Osteoblast (primary cell): ENCODE measurements around the gene HS6ST1. TPM values are rescaled to one million over a fixed set of nuclear protein-coding genes. Genes with fewer than 3 reads are reported as not detected.
A peak's percentile ranks its signal among the peaks of the same experiment; 100 is the strongest.

Experiments used
- DNase-seq: peaks from one replicate; pipeline ENCODE4 v3.0.0; 2011; ENCODE audit warnings: low spot score, mixed read lengths; ENCODE audit not compliant: insufficient read length; ENCODE audit errors: missing footprints
- H2AFZ ChIP-seq: 2 replicates; pipeline ENCODE4 v1.6.0; 2011; ENCODE audit warnings: mild to moderate bottlenecking, low read length
- H3K27ac ChIP-seq: 2 replicates; pipeline ENCODE4 v1.5.1; 2011; ENCODE audit warnings: mild to moderate bottlenecking, low read depth, low read length, moderate library complexity
- H3K27me3 ChIP-seq: 2 replicates; pipeline ENCODE4 v1.6.0; 2012; ENCODE audit warnings: mild to moderate bottlenecking, control low read depth, inconsistent platforms, low read length, moderate library complexity; ENCODE audit not compliant: insufficient read depth
- H3K36me3 ChIP-seq: 2 replicates; pipeline ENCODE4 v1.5.1; 2011; ENCODE audit warnings: mild to moderate bottlenecking, low read length, control low read depth, moderate library complexity; ENCODE audit not compliant: insufficient read depth
- H3K4me1 ChIP-seq: 2 replicates; pipeline ENCODE4 v1.5.1; 2011; ENCODE audit warnings: mild to moderate bottlenecking, low read length, control low read depth, moderate library complexity; ENCODE audit not compliant: insufficient read depth
- H3K4me2 ChIP-seq: 2 replicates; pipeline ENCODE4 v1.6.0; 2011; ENCODE audit warnings: mild to moderate bottlenecking, low read length; ENCODE audit not compliant: insufficient read depth
- H3K4me3 ChIP-seq: fragments of 200-600 bp; sonication (generic); 3 replicates; pipeline ENCODE4 v1.5.1; 2012; ENCODE audit warnings: mild to moderate bottlenecking, low read length, inconsistent platforms; ENCODE audit not compliant: insufficient read depth
- H3K79me2 ChIP-seq: 2 replicates; pipeline ENCODE4 v1.6.0; 2012; ENCODE audit warnings: mild to moderate bottlenecking, low read length, control low read depth, inconsistent platforms; ENCODE audit not compliant: insufficient read depth
- H3K9me3 ChIP-seq: 2 replicates; pipeline ENCODE4 v1.5.1; 2011; ENCODE audit warnings: low read depth, low read length, control low read depth
- H4K20me1 ChIP-seq: 2 replicates; pipeline ENCODE4 v1.6.0; 2012; ENCODE audit warnings: mild to moderate bottlenecking, low read length, control low read depth; ENCODE audit not compliant: insufficient read depth
- total RNA-seq: library from RNA; depleted of rRNA; stranded (reverse); fragments of >200 nt; gene quantifications from 2 replicates; pipeline ENCODE4 v1.2.3, GENCODE V29; 2012
- TF ChIP-seq, protein P1 (sequence below): IDR thresholded peaks from 2 replicates; pipeline ENCODE4 v1.5.1; 2011; ENCODE audit warnings: mild to moderate bottlenecking, low read depth, low read length, moderate library complexity; ENCODE audit errors: extremely low read depth

The HS6ST1 gene
- total RNA-seq, 1 donor = 18.8 TPM

DNA sequence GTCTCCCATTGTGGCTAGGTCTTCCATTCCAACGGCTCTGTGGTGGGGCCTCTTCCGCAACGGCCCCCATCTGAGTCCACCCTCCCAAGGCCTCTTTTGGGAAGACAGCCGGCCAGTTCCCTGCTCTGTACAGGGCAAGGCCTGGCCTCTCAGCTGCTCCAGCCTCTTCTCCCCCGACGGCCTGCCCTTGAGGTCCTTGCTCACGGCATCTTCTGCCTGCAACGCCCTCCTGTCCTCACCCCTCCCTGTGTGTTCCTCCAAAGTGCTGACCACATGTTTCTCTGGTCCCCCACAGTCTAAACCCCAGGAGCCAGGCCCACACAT lies 16.0 kb downstream of the HS6ST1 start:
- H3K79me2 ChIP-seq = peaks cover 27% of the 10 kb centered on the region
- no peaks in the 10 kb centered on the region for H3K9me3 ChIP-seq
- H3K36me3 ChIP-seq = no peaks in the 10 kb centered on the region
- H2AFZ ChIP-seq = no peak overlapping the region
- no peak overlapping the region for H3K4me3 ChIP-seq
- H3K27ac ChIP-seq = peak overlapping the region; percentile 97
- TF ChIP-seq, protein P1, sequence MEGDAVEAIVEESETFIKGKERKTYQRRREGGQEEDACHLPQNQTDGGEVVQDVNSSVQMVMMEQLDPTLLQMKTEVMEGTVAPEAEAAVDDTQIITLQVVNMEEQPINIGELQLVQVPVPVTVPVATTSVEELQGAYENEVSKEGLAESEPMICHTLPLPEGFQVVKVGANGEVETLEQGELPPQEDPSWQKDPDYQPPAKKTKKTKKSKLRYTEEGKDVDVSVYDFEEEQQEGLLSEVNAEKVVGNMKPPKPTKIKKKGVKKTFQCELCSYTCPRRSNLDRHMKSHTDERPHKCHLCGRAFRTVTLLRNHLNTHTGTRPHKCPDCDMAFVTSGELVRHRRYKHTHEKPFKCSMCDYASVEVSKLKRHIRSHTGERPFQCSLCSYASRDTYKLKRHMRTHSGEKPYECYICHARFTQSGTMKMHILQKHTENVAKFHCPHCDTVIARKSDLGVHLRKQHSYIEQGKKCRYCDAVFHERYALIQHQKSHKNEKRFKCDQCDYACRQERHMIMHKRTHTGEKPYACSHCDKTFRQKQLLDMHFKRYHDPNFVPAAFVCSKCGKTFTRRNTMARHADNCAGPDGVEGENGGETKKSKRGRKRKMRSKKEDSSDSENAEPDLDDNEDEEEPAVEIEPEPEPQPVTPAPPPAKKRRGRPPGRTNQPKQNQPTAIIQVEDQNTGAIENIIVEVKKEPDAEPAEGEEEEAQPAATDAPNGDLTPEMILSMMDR = no peak
- H3K4me2 ChIP-seq = no peak overlapping the region
- DNase-seq = no peak
- no peaks in the 10 kb centered on the region for H3K27me3 ChIP-seq
- peaks cover 43% of the 10 kb centered on the region for H3K4me1 ChIP-seq
- peaks cover 7% of the 10 kb centered on the region for H4K20me1 ChIP-seq

DNA sequence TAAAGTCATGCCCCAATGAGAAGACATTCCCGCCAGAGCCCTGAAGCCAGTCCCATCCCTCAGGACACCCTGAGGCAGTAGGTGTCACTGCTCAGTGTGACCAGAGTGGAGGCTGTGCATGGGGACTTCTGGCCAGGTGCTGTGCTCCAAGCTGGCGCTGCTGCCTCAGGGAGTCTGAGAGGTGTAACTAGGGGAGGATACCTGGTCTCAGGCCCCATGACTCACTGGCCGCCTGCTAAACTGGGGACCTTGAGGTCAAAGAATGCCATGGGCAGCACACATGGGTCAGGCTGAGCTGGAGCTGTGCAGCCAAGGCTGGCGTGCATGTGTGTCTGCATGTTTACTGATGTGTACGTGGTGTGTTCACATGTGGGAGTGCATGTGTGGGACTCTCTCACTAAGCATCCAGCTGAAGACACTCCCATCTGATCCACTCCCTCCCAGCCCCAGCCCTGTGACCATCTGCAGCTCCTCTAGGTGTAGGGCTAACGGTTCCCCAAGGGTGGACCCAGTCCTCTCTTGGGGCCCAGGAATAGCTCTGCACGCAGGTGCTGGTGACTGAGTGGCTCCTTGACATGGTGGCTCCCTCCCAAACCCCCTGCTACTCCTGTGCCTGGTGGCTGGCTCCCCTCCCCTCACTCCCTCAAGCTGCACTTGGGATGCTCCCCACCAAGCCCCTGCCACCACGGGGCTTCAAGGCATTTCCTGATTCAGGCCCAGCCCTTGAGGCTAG lies 16.5 kb downstream of the HS6ST1 start:
- Histone ChIP-seq H3K36me3 (no peaks in the 10 kb centered on the region), H3K4me1 (peaks cover 43% of the 10 kb centered on the region), H3K4me2 (no peak overlapping the region), H3K9me3 (no peaks in the 10 kb centered on the region), H3K27me3 (no peaks in the 10 kb centered on the region), H2AFZ (no peak overlapping the region), H3K79me2 (peaks cover 21% of the 10 kb centered on the region), H4K20me1 (peaks cover 7% of the 10 kb centered on the region), H3K27ac (peak overlapping the region; percentile 97), H3K4me3 (no peak overlapping the region)
- no peak for DNase-seq
- TF ChIP-seq, protein P1 = no peak

DNA sequence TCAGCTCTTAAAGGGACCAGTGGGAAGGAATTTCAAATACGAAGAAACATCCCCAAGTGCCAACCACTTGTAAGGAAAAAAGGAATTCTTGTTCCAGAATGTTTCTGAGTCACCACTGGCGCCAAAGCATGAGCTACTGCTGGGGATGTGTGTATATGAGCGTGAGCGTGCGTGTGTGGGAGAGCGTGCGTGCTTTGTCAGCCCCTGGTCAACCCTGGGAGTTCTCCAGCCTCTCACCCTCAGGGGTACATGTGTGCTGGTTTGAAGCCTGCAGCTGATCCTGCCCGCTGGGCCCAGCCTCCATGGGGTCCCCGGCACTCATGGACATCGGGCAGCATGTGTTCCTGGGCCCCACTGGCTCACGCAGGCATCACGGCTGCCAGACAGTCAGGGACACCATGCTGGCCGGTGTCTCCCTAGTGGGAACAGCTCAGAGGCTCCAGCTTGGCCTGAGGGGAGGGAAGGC lies 17.1 kb downstream of the HS6ST1 start:
- TF ChIP-seq, protein P1 = no peak
- Histone ChIP-seq H3K27me3 (no peaks in the 10 kb centered on the region), H3K4me1 (peaks cover 38% of the 10 kb centered on the region), H2AFZ (no peak overlapping the region), H3K79me2 (peaks cover 16% of the 10 kb centered on the region), H3K36me3 (no peaks in the 10 kb centered on the region), H4K20me1 (peaks cover 7% of the 10 kb centered on the region), H3K27ac (peak overlapping the region; percentile 97), H3K9me3 (no peaks in the 10 kb centered on the region), H3K4me2 (peak overlapping the region; percentile 46), H3K4me3 (no peak overlapping the region)
- peak; percentile 99 for DNase-seq

GRCh38 chr2:128301021-128301420 lies 17.6 kb downstream of the HS6ST1 start:
- H3K4me2 ChIP-seq = peak overlapping the region; percentile 46
- no peaks in the 10 kb centered on the region for H3K9me3 ChIP-seq
- peak overlapping the region; percentile 97 for H3K27ac ChIP-seq
- peaks cover 9% of the 10 kb centered on the region for H4K20me1 ChIP-seq
- TF ChIP-seq, protein P1 = no peak
- no peak overlapping the region for H3K4me3 ChIP-seq
- DNase-seq = no peak
- H3K27me3 ChIP-seq = no peaks in the 10 kb centered on the region
- H3K79me2 ChIP-seq = peaks cover 16% of the 10 kb centered on the region
- no peak overlapping the region for H2AFZ ChIP-seq
- no peaks in the 10 kb centered on the region for H3K36me3 ChIP-seq
- H3K4me1 ChIP-seq = peaks cover 34% of the 10 kb centered on the region
